DOHH2 (cell line): ENCODE data around the gene WRAP73.

Experiments used
- H3F3A ChIP-seq: fragments of 200-600 bp; sonication (generic), shearing (Covaris generic); 2 replicates; pipeline ENCODE4 v1.6.0; 2016; ENCODE audit warnings: antibody characterized with exemption, mild to moderate bottlenecking; ENCODE audit not compliant: control insufficient read depth, insufficient read depth
- H3K27ac ChIP-seq: fragments of 200-600 bp; sonication (generic); 2 replicates; pipeline ENCODE4 v1.5.1; 2014; ENCODE audit warnings: low read depth, mild to moderate bottlenecking, low read length, moderate library complexity
- H3K27me3 ChIP-seq: fragments of 200-600 bp; sonication (generic); 2 replicates; pipeline ENCODE4 v1.6.1; 2014; ENCODE audit warnings: mild to moderate bottlenecking, low read length, mixed read lengths; ENCODE audit not compliant: control insufficient read depth
- H3K36me3 ChIP-seq: fragments of 200-600 bp; sonication (generic); 2 replicates; pipeline ENCODE4 v1.6.1; 2014; ENCODE audit warnings: mild to moderate bottlenecking, low read length, moderate library complexity, mixed read lengths; ENCODE audit not compliant: control insufficient read depth
- H3K4me1 ChIP-seq: fragments of 200-600 bp; sonication (generic); 2 replicates; pipeline ENCODE4 v1.6.1; 2014; ENCODE audit warnings: mild to moderate bottlenecking, low read length, mixed read lengths; ENCODE audit not compliant: control insufficient read depth
- H3K4me2 ChIP-seq: fragments of 200-600 bp; sonication (generic); 2 replicates; pipeline ENCODE4 v1.6.0; 2014; ENCODE audit warnings: mild to moderate bottlenecking, low read length, moderate library complexity
- H3K4me3 ChIP-seq: fragments of 200-600 bp; sonication (generic); 2 replicates; pipeline ENCODE4 v1.5.1; 2014; ENCODE audit warnings: mild to moderate bottlenecking, low read length, mixed read lengths
- H3K79me2 ChIP-seq: fragments of 200-600 bp; sonication (generic); 2 replicates; pipeline ENCODE4 v1.6.1; 2014; ENCODE audit warnings: mild to moderate bottlenecking, low read length, mixed read lengths; ENCODE audit not compliant: control insufficient read depth
- H3K9me2 ChIP-seq: fragments of 200-600 bp; sonication (generic); replicated peaks from 2 replicates; pipeline ENCODE4 v1.6.1; 2014; ENCODE audit warnings: mild to moderate bottlenecking, low read length, mixed read lengths; ENCODE audit not compliant: control insufficient read depth
- H3K9me3 ChIP-seq: fragments of 200-600 bp; sonication (generic); 2 replicates; pipeline ENCODE4 v1.6.1; 2014; ENCODE audit warnings: antibody characterized with exemption, low read length, mixed read lengths; ENCODE audit not compliant: control insufficient read depth, insufficient read depth
- H4K20me1 ChIP-seq: fragments of 200-600 bp; sonication (generic); 2 replicates; pipeline ENCODE4 v1.6.0; 2014; ENCODE audit warnings: low read depth, mild to moderate bottlenecking, antibody characterized with exemption, low read length, moderate library complexity; ENCODE audit not compliant: control insufficient read depth, insufficient read depth
- CTCF ChIP-seq: fragments of 200-600 bp; sonication (generic); IDR thresholded peaks from one replicate; pipeline ENCODE4 v1.5.1; 2014; ENCODE audit warnings: antibody characterized with exemption, mild to moderate bottlenecking, low read depth, low read length; ENCODE audit not compliant: poor library complexity, severe bottlenecking
- EZH2phosphoT487 ChIP-seq: fragments of 200-600 bp; sonication (generic); IDR thresholded peaks from 2 replicates; pipeline ENCODE4 v1.6.1; 2017; ENCODE audit warnings: borderline replicate concordance, mild to moderate bottlenecking, antibody characterized with exemption, low read length, moderate library complexity, mixed read lengths

WRAP73 gene

GRCh38 chr1:3601743-3602142 is 48.2 kb downstream of the WRAP73 start:
- H3K9me2 ChIP-seq: no peaks in the 10 kb centered on the region
- no peak for TF ChIP-seq EZH2phosphoT487
- no peak for TF ChIP-seq CTCF
- no peaks in the 10 kb centered on the region for H4K20me1 ChIP-seq
- no peaks in the 10 kb centered on the region for H3K9me3 ChIP-seq
- H3K4me3 ChIP-seq: no peak overlapping the region
- H3F3A ChIP-seq: 0 out of 2 replicates have a peak, but pooled peaks cover 5% of the 10 kb centered on the region
- H3K27me3 ChIP-seq: no peaks in the 10 kb centered on the region
- H3K27ac ChIP-seq: no peak overlapping the region
- peaks cover 25% of the 10 kb centered on the region for H3K4me1 ChIP-seq
- H3K79me2 ChIP-seq: no peaks in the 10 kb centered on the region
- no peaks in the 10 kb centered on the region for H3K36me3 ChIP-seq
- no peak overlapping the region for H3K4me2 ChIP-seq

GRCh38 chr1:3600354-3600753 is 49.5 kb downstream of the WRAP73 start:
- no peaks in the 10 kb centered on the region for H3K9me3 ChIP-seq
- peaks cover 26% of the 10 kb centered on the region for H3K4me1 ChIP-seq
- no peaks in the 10 kb centered on the region for H3K9me2 ChIP-seq
- H3K27ac ChIP-seq: no peak overlapping the region
- no peak overlapping the region for H3K4me2 ChIP-seq
- TF ChIP-seq CTCF (no peak), EZH2phosphoT487 (no peak)
- no peaks in the 10 kb centered on the region for H3K36me3 ChIP-seq
- H3K79me2 ChIP-seq: no peaks in the 10 kb centered on the region
- H4K20me1 ChIP-seq: no peaks in the 10 kb centered on the region
- H3F3A ChIP-seq: 0 out of 2 replicates have a peak, but pooled peaks cover 5% of the 10 kb centered on the region
- no peaks in the 10 kb centered on the region for H3K27me3 ChIP-seq
- no peak overlapping the region for H3K4me3 ChIP-seq

- Histone ChIP-seq H4K20me1 (no peaks in the 10 kb centered on the region), H3K9me2 (no peaks in the 10 kb centered on the region), H3K4me2 (no peak overlapping the region), H3K27me3 (no peaks in the 10 kb centered on the region), H3F3A (0 out of 2 replicates have a peak, but pooled peaks cover 5% of the 10 kb centered on the region), H3K36me3 (no peaks in the 10 kb centered on the region), H3K4me3 (no peak overlapping the region), H3K9me3 (no peaks in the 10 kb centered on the region), H3K79me2 (no peaks in the 10 kb centered on the region), H3K4me1 (peaks cover 26% of the 10 kb centered on the region), H3K27ac (no peak overlapping the region)
- TF ChIP-seq EZH2phosphoT487 (no peak), CTCF (no peak)
Observed at GRCh38 chr1:3599816-3600215, 50.1 kb downstream of the WRAP73 start.
